Fibroblast of skin of right quadriceps (primary cell): ENCODE data around the gene TUBA1A.
"Not testable (repeated sequence)": the region's sequence is repeated elsewhere in the genome, so short reads cannot be mapped to it uniquely, and the experiment has no call there.

ENCODE experiments used
- DNase-seq: peaks from one replicate; pipeline ENCODE4 v3.0.0-alpha.2; 2013

Gene TUBA1A

DNA sequence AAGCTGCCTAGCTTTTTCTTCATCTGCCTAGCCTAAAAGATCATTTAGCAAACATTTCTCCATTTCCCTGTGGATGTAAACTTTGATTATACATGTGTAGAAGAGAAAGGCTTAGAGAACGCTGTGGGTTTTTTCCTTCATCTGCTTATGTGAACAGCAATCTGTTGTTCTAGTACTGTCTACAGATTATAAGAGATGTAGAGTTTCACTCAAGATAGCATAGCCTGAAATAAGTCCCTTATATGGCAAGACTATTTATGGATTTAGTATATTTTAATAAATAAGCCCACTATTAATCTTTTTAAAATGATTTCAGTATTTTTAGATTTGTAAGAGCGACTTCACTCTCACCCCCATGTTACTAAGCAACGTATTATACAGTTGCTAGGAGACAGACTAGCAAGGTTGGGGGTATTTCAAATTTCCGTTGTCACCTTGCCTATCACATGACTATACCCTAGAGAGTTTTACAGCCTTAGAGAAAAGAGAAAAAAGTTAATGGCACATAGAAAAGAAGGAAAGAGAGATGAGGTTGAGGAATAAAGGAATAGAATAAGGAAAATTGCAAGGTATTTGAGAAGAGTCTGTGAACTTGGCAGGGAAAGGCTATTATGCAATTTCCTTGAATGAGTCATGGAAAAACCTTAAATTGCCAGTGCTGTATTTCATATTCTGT is 12.2 kb upstream of the TUBA1A start:
- DNase-seq = peak; percentile 85

DNA sequence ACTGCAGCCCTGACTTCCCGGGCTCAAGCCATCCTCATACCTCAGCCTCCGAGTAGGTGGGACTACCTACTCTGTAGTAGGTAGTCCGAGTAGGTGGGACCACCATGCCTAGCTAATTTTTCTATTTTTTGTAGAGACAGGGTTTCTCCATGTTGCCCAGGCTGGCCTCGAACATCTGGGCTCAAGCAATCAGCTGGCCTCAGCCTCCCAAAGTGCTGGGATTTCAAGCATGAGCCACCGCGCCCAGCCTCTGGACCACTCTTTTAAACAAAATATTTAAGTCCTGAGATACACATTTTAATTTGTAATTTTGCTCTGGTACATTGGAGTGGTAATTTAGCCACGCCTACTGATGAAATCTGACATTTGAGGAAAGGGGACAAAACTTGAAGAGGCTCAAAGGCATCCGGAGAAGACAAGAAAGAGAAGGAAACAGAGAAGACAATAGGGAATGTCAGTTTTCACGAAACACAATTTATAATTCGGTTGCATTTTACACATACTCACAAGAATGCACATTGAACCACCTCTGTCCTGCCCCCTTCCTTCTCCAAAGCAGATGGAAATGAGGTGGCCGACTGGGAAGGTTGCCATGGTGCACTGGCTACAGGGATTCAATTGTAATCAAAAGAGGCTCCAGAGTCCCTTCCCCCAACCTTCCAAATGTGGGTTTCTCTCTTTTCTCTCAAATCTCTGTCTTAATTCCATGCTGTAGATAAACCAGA is 9.7 kb upstream of the TUBA1A start:
- peak; percentile 93 for DNase-seq

DNA sequence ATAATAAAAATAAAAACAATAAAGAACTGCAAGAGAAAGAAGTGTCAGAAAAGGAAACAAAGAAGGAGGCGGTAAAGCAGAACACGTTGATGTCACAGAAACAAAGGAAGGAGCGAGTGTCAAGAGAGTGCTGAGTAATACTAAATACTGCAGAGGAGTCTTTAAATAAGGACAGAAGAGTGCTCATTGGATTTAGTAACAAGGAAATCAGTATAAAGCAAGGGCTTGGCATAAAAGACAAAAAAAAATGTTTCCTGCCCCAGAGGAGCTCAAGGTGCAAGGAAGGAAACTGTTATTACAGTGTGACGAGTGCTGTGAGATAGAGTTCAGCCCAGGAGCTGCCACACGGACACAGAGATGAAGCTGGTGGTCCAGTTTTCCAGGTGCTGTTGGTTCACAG is 8.4 kb upstream of the TUBA1A start:
- no peak for DNase-seq

DNA sequence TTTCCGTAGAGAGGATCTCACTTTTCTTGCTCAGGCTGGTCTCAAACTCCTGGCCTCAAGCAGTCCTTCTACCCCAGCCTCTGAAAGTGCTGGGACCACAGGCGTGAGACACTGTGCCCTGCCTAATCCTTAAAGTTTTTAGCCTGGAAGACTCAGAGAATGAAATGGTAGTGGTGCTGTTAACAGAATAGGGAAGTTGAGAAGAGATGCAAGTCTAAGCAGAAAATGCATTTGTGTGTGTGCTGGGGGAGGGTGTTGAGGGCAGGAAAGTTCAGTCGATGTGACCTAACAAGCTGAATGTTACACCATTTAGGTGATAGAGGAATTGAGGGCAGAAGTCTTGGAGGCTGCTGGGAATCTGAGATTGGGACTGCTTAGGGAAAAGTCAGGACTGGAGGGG is 6.9 kb upstream of the TUBA1A start:
- DNase-seq = no peak

DNA sequence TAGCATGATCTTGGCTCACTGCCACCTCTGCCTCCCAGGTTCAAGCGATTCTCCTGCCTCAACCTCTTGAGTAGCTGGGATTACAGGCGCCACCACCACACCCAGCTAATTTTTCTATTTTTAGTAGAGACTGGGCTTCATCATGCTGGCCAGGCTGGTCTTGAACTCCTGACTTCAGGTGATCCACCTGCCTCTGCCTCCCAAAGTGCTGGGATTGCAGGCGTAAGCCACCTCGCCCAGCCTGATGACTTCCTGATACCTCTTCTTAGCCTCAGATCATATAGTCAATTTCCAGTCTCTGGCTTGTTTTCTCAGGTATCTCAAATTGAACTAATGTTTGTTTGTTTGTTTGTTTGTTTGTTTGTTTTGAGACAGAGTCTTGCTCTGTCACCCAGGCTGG is 4.9 kb upstream of the TUBA1A start:
- not testable (repeated sequence) for DNase-seq

DNA sequence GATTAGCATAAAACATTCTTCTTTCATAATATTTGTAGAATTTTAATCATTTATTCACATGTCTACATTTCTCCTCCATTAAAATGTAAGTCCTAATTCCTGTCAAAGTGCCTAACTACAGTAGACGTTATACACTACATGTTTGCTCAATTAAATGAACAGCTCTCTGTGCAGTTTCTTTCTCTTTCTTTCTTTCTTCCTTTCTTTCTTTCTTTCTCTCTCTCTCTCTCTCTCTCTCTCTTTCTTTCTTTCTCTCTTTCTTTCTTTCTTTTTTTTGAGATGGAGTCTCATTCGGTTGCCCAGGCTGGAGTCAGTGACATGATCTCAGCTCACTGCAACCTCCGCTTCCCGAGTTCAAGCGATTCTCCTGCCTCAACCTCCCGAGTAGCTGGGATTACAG is 2.6 kb upstream of the TUBA1A start:
- not testable (repeated sequence) for DNase-seq

DNA sequence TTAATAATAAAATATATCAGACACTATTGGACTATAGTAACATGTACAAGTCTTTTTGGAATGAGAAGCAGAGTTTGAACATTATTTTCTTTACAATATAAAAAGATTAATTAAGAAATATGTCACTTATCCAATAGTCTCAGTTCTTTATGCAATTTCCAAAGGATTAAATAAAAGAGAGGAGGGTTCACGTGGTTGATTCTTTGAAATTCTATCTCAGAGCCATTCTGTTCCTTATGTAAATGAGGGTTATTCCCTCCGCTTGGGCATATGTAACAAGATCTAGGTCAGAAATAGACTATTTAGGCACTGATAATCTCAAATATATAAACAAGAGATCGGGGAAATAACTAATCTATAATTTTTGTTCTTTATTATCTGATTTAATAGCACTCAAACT is 2.1 kb upstream of the TUBA1A start:
- no peak for DNase-seq

DNA sequence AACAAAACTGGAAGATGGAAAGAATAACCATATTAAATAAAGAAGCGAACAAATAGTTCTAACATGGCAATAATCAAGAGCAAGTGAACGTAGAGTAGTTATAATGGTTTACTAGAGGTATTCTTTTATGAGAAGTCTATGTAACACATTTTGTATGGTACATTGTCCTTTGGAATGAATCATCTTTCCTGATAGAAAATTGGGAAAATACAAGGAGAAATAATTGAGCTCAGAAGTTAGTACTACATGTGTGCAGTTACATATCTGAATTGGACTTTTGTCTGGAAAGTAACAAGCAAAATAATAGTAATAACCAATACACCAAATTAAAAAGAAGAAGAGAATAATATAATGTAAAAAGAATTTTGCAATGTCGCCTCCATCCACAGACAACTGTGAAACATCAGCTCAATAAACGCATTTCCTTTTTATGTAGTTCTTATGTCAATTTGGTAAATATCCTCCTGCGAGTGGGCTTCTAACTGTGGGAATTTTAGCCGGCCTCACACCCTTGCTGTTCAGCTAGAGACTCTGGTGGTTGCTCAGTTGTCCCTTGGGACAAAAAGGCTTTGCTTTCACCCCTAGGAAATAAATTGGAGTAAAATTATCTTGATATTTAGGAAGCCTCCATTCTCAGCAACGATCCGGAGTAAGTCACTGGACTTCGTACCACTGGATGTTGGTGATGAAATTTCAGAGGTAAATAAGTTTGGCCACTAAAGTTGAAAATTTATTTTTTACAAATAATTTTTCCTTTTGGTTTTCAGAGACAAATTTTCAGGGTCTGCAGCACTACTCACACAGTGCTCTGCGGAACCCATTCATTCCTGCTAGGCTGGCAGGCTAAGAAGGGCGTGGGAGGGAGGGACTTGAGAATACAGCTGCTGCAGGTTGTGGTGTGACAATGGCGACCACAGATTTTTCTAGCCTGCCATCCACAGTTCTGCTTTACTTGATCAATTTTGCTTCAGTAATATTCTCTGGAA is 1.1 kb upstream of the TUBA1A start:
- no peak for DNase-seq

DNA sequence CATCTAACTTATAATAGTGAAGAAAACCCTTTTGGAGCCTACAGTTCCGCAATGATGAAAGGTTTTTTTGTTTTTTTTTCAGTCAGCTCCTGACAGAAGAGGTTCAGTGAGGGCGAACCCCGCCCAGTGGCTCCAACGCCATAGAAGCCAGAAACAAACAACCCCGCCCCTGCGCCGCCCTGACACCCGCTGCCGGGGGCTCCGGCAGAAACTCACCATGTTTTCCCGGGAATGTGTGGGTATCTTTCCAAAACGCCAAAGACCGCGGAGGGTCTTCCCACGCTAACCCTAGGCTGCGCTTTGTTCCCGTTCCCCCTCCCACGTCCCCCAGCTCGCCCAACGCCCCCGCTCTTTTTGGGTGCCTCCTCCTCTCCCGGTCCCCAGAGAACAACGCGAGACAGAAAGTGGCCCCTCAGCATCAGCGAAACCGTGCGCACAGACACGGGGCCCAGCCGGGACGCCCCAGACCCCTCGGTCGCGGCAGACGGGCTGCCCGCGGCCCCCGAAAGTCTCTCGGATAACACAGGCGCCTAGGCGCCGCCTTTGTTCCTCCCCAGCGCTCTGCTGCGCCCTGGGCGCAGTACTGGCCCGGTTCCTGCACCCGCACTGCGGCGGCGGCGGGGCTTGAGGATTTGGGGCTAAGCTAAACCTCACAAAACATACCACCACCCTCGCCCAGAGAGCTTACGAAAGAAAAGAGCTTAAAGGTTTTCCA is 522 bp downstream of the TUBA1A start:
- peak; percentile 71 for DNase-seq

DNA sequence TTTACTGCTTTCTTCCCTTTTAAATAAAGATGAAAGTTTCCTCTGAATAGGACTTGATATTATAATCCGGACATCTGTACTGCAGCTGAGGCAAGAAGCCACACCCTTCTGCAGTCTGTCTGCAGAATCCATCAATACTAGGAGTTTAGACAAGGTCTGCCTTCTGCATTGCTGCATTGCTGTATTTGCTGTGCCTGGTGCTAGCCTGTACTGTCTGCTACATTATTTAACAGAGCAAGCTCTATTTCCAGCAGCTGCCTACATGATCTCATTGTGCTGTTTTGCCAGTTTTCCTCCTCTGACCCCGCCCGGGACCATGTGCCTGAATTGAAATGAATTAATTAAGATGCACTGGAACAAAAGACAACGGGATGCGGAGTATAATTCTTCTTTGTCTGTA is 1.7 kb downstream of the TUBA1A start:
- DNase-seq = peak; percentile 52

DNA sequence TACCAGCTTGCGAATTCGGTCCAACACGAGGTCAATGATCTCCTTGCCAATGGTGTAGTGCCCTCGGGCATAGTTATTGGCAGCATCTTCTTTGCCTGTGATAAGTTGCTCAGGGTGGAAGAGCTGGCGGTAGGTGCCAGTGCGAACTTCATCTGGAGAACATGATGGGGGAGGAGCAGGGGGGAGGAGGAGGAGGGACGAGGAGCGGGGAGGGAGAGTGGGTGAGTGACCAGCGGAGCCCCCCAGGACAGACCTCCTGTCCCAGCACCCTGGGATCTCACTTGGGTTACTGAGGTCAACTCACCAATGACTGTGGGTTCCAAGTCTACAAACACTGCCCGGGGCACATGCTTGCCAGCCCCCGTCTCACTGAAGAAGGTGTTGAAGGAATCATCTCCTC is 2.6 kb downstream of the TUBA1A start:
- not testable (repeated sequence) for DNase-seq

DNA sequence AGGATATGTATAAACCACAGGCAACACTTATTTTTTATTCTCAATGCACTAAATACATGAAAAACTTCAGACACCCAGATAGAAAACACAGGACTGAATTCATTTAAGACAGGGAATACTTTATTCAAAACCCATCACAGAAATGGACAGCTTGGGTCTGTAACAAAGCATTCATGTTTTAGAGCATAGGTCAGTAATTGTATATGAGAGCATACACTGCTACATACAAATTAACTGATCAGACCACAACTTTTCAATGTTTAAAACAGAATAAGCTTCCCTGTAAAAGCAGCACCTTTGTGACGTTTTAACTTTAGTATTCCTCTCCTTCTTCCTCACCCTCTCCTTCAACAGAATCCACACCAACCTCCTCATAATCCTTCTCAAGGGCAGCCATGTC is 4.2 kb downstream of the TUBA1A start:
- not testable (repeated sequence) for DNase-seq

DNA sequence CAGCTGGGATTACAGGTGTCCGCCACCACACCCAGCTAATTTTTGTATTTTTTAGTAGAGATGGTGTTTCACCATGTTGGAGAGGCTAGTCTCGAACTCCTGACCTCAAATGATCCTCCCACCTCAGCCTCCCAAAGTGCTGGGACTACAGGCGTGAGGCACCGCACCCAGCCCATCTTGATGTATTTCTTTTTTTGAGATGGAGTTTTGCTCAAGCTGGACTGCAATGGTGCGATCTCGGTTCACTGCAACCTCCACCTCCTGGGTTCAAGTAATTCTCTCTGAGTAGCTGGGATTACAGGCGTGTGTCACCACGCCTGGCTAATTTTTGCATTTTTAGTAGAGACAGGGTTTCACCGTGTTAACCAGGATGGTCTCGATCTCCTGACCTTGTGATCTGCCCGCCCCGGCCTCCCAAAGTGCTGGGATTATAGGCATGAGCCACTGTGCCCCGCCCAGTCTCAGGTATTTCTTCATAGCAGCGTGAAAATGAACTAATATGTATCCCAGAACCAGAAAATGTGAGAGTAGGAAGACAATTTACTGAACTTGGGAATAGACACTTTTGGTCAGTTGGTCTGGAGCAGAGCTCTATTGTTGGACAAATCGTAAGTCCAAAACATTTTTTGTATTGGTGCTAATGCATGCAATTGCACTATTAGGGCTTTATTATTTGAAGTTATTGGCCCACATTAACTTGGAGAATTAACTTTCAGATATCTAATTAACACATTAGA is 5.5 kb downstream of the TUBA1A start:
- DNase-seq = not testable (repeated sequence)

DNA sequence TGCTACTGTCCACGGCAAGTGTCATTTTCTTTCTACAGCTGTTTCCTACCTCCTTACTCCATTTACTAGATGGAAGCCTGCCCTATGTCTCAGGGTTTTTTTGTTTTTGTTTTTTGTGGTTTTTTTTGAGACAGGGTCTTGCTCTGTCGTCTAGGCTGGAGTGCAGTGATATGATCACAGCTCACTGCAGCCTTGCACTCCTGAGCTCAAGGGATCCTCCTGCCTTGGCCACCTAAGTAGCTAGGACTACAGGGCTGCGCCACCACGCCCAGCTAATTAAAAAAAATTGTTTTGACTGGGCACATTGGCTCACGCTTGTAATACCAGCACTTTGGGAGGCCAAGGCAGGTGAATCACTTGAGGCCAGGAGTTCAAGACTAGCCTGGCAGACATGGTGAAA is 14.7 kb downstream of the TUBA1A start:
- DNase-seq = no peak

DNA sequence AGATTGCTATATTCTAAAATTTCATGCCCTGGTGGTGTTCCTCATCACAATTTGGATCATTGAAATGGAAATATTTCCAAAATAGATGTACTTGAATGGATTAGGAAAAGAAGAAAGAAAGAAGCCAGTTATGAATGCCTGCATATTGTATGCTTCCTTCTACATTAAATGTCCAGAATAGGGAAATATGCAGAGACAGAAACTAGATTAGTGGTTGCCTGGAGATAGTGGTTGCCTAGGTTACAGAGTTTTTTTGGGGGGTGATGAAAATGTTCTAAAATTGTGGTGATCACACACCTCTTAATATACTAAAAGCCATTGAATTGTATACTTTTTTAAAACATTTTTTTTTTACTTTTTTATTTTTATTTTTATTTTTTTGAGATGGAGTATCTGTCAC is 18.0 kb downstream of the TUBA1A start:
- no peak for DNase-seq

DNA sequence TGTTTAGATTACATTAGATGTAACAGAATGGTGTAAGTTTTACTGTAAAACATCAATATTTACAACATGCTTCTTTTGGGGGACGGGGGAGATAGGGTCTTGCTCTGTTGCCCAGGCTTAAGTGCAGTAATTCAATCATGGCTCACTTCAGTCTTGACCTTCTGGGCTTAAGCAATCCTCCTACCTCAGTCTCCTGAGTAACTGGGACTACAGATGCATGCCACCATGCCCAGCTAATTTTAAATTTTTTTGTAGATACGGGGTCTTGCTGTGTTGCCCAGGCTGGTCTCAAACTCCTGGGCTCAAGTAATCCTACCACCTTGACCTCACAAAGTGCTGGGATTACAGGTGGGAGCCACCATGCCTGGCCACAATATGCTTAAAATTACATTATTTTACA is 23.8 kb downstream of the TUBA1A start:
- no peak for DNase-seq

DNA sequence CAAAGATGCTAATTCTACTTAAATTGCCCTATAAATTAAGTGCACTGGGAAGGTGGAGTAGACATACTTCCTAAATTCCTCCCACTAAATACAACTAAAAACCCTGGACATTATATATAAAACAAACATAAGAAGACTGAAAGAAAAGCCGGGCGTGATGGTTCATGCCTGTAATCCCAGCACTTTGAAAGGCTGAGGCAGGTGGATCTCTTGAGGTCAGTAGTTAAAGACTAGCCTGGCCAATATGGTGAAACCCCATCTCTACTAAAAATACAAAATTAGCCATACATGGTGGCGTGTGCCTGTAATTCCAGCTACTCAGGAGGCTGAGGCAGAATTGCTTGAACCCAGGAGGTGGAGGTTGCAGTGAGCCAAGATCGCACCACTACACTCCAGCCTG is 27.0 kb downstream of the TUBA1A start:
- not testable (repeated sequence) for DNase-seq

DNA sequence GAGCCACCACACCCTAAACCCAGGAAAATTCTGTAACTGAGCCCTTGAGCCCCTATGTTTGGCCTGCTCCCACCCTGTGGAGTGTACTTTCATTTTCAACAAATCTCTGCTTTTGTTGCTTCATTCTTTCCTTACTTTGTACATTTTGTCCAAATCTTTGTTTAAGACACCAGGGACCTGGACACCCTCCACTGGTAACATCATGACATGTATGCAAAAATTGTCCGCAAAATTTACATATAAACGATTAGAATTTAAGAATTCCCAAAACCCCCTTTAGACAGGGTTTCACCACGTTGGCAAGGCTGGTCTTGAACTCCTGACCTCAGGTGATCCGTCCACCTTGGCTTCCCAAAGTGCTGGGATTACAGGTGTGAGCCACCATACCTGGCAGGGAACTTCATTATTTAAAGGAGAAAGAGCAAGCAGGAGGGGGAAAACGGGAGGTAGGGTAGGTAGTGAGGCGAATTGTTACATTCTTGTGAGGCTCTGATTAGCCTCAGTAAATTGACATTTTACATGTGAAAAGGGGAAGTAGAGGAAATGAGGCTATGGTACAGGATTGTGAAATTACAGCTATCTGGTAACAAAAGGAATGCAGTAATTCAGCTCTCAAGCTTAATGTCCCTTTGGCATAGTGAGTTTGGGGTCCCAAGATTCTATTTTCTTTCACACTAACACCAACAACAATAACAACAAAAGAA is 27.6 kb downstream of the TUBA1A start:
- no peak for DNase-seq

DNA sequence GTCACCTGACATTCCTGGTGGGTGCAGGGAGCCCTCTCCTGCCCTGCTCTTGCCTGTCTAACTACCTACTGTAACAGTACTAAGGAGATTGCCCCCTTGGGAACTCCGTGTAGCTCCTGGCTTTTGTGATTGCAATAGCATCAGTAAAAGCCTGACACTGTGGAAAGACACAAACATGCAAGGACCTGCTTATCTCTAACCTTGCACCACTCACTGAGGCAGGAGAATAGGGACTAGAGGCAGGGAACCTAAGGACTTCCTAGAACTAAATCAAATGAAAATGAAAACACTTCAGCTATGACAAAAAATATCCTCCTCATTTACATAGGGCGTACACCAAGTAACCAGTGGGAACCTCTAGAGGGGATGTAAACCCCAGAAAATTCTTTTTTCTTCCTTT is 28.5 kb downstream of the TUBA1A start:
- DNase-seq = no peak

DNA sequence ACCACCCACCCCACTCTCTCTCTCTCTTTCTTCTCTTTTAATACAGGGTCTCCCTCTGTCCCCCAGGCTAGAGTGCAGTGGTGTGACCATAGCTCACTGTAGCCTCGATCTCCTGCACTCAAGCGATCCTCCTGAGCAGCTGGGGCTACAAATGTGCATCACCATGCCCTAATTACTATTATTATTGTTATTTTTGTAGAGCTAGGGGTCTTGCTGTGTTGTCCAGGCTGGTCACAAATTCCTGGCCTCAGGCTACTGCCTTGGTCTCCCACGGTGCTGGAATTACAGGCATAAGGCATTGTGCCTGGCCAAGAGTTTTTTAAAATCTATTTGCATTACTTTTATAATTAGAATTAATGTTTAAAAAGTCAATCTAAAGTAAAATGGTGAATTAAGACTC is 34.7 kb downstream of the TUBA1A start:
- DNase-seq = no peak

DNA sequence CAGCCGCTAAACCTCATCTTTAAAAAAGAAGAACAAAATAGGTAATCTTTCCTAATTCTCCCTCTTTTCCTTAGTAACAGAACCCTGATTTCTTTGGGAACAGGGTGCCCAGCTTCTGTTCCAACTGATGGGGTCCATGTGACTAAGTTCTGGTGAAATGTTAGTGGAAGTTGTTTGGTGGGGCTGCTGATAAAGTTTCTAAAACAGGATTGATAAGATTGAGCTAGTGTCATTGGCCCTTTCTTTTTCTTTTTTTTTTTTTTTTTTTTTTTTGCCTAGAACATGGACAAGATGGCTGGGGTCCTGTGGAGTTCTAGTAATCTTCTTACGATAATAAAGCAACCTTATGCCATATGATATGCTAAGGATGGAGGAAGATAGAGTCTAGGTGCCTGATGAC is 41.5 kb downstream of the TUBA1A start:
- no peak for DNase-seq

DNA sequence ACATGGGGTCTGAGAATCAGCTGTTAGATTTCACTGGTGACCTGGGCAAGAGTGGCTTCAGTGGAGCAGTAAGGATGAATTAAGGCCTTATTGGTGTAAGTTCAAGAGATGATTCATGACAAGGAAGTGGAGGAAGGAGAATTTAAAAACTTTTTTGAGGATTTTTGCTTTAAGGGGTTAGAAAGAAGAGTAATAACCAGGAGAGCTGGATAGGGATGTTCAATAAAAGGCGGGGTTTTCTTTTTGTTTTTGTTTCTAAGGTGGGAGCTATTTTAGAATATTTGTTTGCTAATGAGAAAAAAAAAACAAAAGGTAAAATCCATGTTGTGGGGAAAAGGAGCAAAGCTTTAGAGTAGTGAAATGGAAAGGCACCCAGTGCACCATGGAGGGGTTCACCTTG is 42.5 kb downstream of the TUBA1A start:
- DNase-seq = no peak
